Measurements from ENCODE around the gene HSPG2.
"Not testable (repeated sequence)": the region's sequence is repeated elsewhere in the genome, so short reads cannot be mapped to it uniquely, and the experiment has no call there.

Gene HSPG2

DNA sequence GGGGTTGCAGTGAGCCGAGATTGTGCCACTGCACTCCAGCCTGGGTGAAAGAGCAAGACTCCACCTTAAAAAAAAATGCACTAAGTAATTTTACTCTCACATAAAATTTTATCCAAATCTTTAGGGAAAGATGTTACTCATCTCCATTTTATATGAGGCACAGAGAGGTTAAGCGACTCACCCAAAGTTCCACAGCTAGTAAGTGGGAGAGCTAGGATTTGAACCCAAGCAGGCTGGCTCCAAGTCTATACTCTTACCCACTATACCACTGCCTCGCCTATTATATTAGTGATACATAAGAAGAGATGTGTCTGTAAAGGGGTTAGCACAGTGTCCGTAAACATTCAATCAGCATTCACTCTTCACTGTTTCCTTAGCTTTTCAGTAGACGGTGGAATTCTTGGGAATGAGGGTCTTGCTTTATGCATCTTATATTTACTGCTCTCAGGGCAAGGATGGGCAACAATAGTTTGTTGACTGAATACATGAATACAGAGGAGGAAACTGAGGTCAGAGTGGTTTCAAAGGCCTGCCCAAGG, 109.9 kb downstream of the HSPG2 start:
- Histone ChIP-seq H3K27me3 (ENCODE audit: insufficient read depth, low read depth, severe bottlenecking) (no peaks in the 10 kb centered on the region), H3K9me3 (ENCODE audit: severe bottlenecking) (no peaks in the 10 kb centered on the region), H3K36me3 (peaks cover 19% of the 10 kb centered on the region), H3K27ac (no peak overlapping the region), H3K4me3 (ENCODE audit: low read depth, low read length) (no peak overlapping the region)
- no peak for DNase-seq
- TF ChIP-seq, protein P1, sequence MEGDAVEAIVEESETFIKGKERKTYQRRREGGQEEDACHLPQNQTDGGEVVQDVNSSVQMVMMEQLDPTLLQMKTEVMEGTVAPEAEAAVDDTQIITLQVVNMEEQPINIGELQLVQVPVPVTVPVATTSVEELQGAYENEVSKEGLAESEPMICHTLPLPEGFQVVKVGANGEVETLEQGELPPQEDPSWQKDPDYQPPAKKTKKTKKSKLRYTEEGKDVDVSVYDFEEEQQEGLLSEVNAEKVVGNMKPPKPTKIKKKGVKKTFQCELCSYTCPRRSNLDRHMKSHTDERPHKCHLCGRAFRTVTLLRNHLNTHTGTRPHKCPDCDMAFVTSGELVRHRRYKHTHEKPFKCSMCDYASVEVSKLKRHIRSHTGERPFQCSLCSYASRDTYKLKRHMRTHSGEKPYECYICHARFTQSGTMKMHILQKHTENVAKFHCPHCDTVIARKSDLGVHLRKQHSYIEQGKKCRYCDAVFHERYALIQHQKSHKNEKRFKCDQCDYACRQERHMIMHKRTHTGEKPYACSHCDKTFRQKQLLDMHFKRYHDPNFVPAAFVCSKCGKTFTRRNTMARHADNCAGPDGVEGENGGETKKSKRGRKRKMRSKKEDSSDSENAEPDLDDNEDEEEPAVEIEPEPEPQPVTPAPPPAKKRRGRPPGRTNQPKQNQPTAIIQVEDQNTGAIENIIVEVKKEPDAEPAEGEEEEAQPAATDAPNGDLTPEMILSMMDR (IDR thresholded peaks at IDR 0.05; ENCODE audit: low read depth, low read length) = no peak

DNA sequence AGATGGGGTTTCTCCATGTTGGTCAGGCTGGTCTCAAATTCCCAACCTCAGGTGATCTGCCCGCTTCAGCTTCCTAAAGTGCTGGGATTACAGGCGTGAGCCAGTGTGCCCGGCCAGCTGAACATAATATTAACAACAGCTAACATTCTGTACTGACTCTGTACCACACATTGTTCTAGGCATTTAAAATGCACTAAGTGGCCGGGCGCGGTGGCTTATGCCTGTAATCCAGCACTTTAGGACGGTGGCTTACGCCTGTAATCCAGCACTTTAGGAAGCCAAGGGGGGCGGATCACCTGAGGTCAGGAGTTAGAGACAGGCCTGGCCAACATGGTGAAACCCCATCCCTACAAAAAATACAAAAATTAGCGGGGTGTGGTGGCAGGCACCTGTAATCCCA, 110.4 kb downstream of the HSPG2 start:
- not testable (repeated sequence) for H3K27ac ChIP-seq; H3K4me3 ChIP-seq (ENCODE audit: low read depth, low read length); H3K27me3 ChIP-seq (ENCODE audit: insufficient read depth, low read depth, severe bottlenecking); H3K9me3 ChIP-seq (ENCODE audit: severe bottlenecking)
- H3K36me3 ChIP-seq = peaks cover 22% of the 10 kb centered on the region
- DNase-seq = peak; percentile 51

DNA sequence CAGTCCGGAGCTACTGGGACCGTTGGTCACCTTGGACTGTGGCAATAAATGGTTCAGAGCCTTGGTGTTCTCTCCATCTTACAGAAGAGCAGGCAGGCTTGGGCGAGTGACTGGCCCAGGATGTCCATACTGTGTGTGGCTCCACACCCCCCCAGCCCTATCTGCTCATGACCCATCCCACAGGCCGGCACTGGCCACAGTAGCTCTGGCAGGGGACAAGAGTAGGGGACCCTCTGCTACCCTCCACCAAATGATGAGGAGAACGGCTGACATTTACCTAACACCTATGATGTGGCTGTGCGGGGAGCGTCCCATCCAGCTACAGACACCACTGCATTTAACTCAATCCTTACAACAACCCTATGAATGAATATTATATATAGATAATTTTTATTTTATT, 111.7 kb downstream of the HSPG2 start:
- no peaks in the 10 kb centered on the region for H3K9me3 ChIP-seq (ENCODE audit: severe bottlenecking)
- peaks cover 22% of the 10 kb centered on the region for H3K36me3 ChIP-seq
- DNase-seq = no peak
- H3K27ac ChIP-seq = no peak overlapping the region
- TF ChIP-seq, protein P1 (IDR thresholded peaks at IDR 0.05; ENCODE audit: low read depth, low read length) = no peak
- H3K27me3 ChIP-seq (ENCODE audit: insufficient read depth, low read depth, severe bottlenecking) = no peaks in the 10 kb centered on the region
- no peak overlapping the region for H3K4me3 ChIP-seq (ENCODE audit: low read depth, low read length)

DNA sequence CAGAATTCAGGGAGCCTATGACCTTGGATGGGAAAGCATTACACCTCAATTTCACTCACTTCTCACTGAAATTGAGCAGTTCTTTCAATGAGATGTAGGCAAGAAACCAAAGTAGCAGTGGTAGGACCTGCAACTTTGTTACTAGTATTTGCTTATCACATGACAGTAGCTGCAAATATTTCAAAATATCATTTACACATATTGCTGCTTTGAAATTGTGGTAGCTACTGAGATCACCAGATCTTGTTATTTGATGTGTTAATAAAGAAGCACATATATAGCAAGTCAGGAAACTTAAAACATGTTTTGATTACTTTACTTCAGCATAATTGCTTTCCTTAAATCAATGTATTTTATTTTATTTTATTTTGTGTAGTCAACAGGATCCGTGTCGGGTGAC, 112.2 kb downstream of the HSPG2 start:
- DNase-seq = no peak
- Histone ChIP-seq H3K27me3 (ENCODE audit: insufficient read depth, low read depth, severe bottlenecking) (no peaks in the 10 kb centered on the region), H3K36me3 (peaks cover 22% of the 10 kb centered on the region), H3K9me3 (ENCODE audit: severe bottlenecking) (no peaks in the 10 kb centered on the region), H3K27ac (no peak overlapping the region), H3K4me3 (ENCODE audit: low read depth, low read length) (no peak overlapping the region)
- TF ChIP-seq, protein P1 (IDR thresholded peaks at IDR 0.05; ENCODE audit: low read depth, low read length) = no peak

DNA sequence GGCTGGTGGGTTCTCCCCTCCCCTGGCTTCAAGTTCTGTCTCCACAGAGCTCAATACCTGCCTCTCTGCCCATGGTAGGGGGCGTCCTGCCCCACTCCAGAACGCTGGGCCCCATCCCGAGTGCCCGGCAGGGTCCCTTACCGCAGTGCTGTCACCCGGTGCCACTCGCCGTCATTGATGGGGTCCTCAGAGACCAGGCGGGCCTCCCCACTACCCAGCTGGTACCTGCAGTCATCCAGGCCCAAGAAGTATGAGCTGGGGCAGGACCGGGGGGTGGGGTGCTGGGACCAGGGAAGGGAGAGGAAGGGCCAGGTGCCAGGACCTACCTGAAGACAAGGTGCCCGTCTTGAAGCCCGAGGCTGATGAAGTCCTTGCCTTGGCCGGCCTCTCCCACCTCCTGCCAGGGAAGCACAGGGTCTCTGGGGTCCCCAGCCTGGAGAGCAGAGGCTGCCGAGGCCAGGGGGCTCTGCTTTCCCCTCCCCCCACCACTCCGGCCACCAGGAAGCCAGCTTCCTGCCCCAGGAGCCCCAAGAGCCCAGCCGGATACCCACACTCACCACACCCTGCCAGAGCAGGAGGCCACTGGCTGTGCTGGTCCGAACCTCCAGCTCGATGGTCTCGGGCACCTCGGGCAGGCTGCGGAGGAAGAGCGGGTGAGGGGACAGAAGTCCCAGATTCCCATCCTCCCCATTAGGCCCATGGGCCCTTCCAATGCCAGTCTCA, 113.0 kb downstream of the HSPG2 start:
- no peaks in the 10 kb centered on the region for H3K27me3 ChIP-seq (ENCODE audit: insufficient read depth, low read depth, severe bottlenecking)
- TF ChIP-seq, protein P1 (IDR thresholded peaks at IDR 0.05; ENCODE audit: low read depth, low read length) = no peak
- H3K36me3 ChIP-seq = peaks cover 22% of the 10 kb centered on the region
- H3K27ac ChIP-seq = no peak overlapping the region
- no peaks in the 10 kb centered on the region for H3K9me3 ChIP-seq (ENCODE audit: severe bottlenecking)
- DNase-seq = no peak
- no peak overlapping the region for H3K4me3 ChIP-seq (ENCODE audit: low read depth, low read length)

DNA sequence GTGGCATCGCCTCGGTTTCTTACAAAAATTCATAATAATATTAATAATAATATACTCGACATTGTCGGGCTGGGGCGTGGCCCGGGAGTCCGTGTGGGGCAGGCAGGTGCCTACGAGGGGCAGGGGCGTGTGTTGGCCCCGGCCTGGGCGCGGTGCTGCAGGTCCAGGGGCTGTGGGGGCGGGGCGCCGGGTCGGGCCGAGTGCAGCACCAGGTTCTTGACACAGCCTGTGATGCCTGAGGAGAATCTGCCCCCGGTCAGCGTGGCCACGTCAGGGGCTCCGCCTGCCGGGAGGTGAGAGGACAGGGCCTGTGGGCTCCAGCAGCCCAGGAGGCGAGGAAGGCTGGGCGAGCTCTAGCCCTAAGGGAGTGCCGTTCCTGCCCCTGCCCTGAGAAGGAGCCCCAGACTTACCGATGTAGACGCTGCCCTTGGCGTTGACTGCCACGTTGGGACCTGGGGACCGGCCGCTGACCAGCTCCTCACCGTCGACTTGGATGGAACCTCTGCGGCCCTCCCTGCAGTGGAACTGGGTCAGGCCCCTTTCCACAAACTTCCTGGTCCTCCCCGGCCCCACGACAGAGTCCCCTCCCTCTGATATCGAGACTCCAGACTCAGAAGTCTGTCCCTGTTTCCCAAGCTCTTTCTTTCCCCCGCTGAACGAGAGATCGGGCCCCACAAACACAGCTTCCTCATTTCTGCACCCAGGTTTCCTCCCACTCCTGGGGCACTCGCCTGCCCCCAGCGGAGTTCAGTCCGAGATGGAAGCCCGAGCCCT, 113.7 kb downstream of the HSPG2 start:
- H3K27ac ChIP-seq = no peak overlapping the region
- H3K9me3 ChIP-seq (ENCODE audit: severe bottlenecking) = no peaks in the 10 kb centered on the region
- H3K27me3 ChIP-seq (ENCODE audit: insufficient read depth, low read depth, severe bottlenecking) = no peaks in the 10 kb centered on the region
- no peak for DNase-seq
- TF ChIP-seq, protein P1 (IDR thresholded peaks at IDR 0.05; ENCODE audit: low read depth, low read length) = no peak
- no peak overlapping the region for H3K4me3 ChIP-seq (ENCODE audit: low read depth, low read length)
- peaks cover 16% of the 10 kb centered on the region for H3K36me3 ChIP-seq
